OCI-LY1 (cell line): ENCODE data around the gene DENND4B.
A peak's percentile ranks its signal among the peaks of the same experiment; 100 is the strongest.

ENCODE experiments used
- EZH2 ChIP-seq: fragments of 200-600 bp; sonication (generic), shearing (Covaris generic); IDR thresholded peaks from 2 replicates; pipeline ENCODE4 v1.8.0; 2017; ENCODE audit warnings: borderline replicate concordance, mixed run types, mild to moderate bottlenecking, antibody characterized with exemption, low read length, moderate library complexity, mixed read lengths
- TF ChIP-seq, protein P1 (sequence below): fragments of 200-600 bp; sonication (generic), shearing (Covaris generic); IDR thresholded peaks from 2 replicates; pipeline ENCODE4 v1.5.1; 2017; ENCODE audit warnings: mild to moderate bottlenecking, antibody characterized with exemption, low read length, moderate library complexity, mixed read lengths

DNA sequence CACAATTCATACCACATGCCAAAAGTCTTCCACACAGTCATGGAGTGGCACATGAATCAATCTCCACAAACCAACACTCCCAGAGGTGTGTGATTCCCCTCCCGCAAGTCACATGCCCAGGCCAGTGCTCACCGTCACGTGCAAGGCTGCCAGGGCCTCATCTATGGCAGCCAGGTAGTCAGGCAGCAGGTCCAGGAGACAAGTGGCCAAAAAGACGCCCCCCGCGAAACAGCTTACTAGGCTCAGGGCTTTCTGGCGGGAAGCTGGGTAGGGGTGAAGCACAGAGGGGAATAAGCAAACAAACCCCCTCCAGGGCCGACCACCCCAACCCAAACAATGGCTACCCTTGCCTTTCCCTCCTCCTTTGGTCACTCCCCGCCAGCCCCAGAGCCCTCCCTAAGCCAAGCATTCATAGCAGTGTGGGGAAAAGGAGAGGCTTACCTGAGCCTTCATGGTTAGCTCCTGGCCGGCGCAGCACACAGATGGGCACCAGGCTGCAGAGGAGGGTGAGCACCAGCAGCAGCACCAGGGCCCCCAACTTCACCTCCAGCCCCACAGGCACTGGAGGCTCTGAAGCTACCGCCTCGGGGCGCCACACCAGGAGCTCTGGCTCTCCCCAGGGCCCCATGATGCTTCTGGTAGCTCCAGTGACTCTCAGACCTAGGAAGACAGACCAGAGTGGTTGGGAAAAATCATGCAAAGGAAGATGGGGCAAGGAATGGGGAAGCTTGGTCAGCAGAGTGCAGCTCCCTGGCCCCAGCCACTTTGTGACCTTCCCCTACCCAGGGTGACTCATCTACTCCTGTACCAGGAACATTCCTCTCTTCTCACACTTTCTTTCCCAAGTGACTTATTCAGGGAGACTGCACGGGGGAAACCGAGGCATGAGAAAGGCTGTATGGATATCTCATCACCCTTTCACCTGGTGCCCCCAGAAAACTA, 15.8 kb upstream of the DENND4B start:
- TF ChIP-seq, protein P1, sequence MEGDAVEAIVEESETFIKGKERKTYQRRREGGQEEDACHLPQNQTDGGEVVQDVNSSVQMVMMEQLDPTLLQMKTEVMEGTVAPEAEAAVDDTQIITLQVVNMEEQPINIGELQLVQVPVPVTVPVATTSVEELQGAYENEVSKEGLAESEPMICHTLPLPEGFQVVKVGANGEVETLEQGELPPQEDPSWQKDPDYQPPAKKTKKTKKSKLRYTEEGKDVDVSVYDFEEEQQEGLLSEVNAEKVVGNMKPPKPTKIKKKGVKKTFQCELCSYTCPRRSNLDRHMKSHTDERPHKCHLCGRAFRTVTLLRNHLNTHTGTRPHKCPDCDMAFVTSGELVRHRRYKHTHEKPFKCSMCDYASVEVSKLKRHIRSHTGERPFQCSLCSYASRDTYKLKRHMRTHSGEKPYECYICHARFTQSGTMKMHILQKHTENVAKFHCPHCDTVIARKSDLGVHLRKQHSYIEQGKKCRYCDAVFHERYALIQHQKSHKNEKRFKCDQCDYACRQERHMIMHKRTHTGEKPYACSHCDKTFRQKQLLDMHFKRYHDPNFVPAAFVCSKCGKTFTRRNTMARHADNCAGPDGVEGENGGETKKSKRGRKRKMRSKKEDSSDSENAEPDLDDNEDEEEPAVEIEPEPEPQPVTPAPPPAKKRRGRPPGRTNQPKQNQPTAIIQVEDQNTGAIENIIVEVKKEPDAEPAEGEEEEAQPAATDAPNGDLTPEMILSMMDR = peak; percentile 18; the same call in 1 of the 2 replicates
- no peak for TF ChIP-seq EZH2
